ENCODE measurements around the gene PITPNC1. TPM values are rescaled to one million over a fixed set of nuclear protein-coding genes. Genes with fewer than 3 reads are reported as not detected.

The PITPNC1 gene
- total RNA-seq, 1 experiment from 2014 or later = 37.5 TPM

DNA sequence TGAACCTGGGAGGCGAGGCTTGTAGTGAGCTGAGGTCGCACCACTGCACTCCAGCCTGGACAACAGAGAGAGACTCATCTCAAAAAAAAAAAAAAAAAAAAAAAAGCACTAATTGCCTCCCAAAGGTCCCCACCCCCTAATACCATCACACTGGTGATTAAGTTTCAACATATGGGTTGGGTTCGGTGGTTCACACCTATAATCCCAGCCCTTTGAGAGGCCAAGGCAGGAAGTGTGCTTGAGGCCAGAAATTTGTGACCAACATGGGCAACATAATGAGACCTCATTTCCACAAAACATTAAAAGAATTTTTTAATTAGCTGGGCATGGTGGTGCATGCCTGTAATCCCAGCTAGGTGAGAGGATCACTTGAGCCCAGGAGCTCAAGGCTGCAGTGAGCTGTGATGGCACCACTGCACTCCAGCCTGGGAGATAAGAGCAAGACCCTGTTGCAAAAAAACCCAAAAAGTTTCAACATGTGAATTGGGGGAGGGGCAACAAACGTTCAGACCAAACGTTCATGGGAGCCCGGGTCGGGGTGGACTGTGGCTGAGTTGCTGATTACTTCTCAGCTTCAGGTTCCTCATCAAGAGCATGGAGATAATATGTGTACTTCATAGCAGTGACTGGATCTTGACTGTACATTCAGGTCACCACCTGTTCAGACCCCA lies 278.5 kb downstream of the PITPNC1 start:
- no peaks in the 10 kb centered on the region for H3K27me3 Mint-ChIP-seq (ENCODE audit: low read depth)
- no peak overlapping the region for H4K5ac ChIP-seq (ENCODE audit: insufficient read length, low read depth, low read length)
- H3K27ac ChIP-seq (ENCODE audit: insufficient read length, low read depth, low read length) = no peak overlapping the region
- H3K9ac ChIP-seq (ENCODE audit: extremely low read depth, insufficient read length, low read length) = no peak overlapping the region
- H4K91ac ChIP-seq (ENCODE audit: insufficient read length, low read depth, low read length) = no peak overlapping the region
- TF ChIP-seq, protein P1, sequence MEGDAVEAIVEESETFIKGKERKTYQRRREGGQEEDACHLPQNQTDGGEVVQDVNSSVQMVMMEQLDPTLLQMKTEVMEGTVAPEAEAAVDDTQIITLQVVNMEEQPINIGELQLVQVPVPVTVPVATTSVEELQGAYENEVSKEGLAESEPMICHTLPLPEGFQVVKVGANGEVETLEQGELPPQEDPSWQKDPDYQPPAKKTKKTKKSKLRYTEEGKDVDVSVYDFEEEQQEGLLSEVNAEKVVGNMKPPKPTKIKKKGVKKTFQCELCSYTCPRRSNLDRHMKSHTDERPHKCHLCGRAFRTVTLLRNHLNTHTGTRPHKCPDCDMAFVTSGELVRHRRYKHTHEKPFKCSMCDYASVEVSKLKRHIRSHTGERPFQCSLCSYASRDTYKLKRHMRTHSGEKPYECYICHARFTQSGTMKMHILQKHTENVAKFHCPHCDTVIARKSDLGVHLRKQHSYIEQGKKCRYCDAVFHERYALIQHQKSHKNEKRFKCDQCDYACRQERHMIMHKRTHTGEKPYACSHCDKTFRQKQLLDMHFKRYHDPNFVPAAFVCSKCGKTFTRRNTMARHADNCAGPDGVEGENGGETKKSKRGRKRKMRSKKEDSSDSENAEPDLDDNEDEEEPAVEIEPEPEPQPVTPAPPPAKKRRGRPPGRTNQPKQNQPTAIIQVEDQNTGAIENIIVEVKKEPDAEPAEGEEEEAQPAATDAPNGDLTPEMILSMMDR (conservative IDR thresholded peaks at IDR 0.05) = no peak
- no peaks in the 10 kb centered on the region for H3K27me3 ChIP-seq (ENCODE audit: insufficient read depth, low read length)
- H4K8ac ChIP-seq (replicated peaks; ENCODE audit: insufficient read length, low read depth, low read length) = no peak overlapping the region
- H2BK120ac ChIP-seq (ENCODE audit: low read depth, low read length, poor library complexity, severe bottlenecking) = no peak overlapping the region
- H3K4ac ChIP-seq (ENCODE audit: low read depth, low read length) = no peak overlapping the region
- H2AK5ac ChIP-seq (ENCODE audit: insufficient read length, low read length) = no peak overlapping the region
- H2BK12ac ChIP-seq (ENCODE audit: insufficient read length, low read depth, low read length) = no peak overlapping the region
- peaks cover 16 to 26% (median 17%) of the 10 kb centered on the region in 3 experiments for H3K36me3 Mint-ChIP-seq (ENCODE audit: insufficient read depth in 1 of 3, low read depth in 3 of 3)
- H3K14ac ChIP-seq (ENCODE audit: insufficient read depth, low read length) = no peak overlapping the region
- no peak overlapping the region for H2BK15ac ChIP-seq (ENCODE audit: low read depth, low read length)
- H3T11ph ChIP-seq (ENCODE audit: low read length) = no peak overlapping the region
- H3K9me3 Mint-ChIP-seq = peaks cover 3 to 7% of the 10 kb centered on the region in 2 experiments
- no peak overlapping the region for H3K23ac ChIP-seq (ENCODE audit: insufficient read length, low read depth, low read length)
- H3K79me2 ChIP-seq (ENCODE audit: insufficient read depth, low read length) = no peaks in the 10 kb centered on the region
- no CpG with 5 or more reads among the region's 7 CpGs for WGBS (ENCODE audit: extremely low coverage, insufficient read length, low lambda C conversion rate)
- no peaks in the 10 kb centered on the region for H3K9me3 ChIP-seq (ENCODE audit: control insufficient read depth, low read depth, low read length)
- H3K79me1 ChIP-seq (ENCODE audit: insufficient read depth, low read depth, low read length, poor library complexity, severe bottlenecking) = no peaks in the 10 kb centered on the region
- DNase-seq = no peak
- no peaks in the 10 kb centered on the region; the same call in 1 of the 2 replicates for H3K4me1 ChIP-seq (ENCODE audit: insufficient read depth, low read length)
- no peak overlapping the region for H3K27ac Mint-ChIP-seq
- H3K23me2 ChIP-seq (ENCODE audit: insufficient read length, low read depth, low read length, poor library complexity, severe bottlenecking) = no peaks in the 10 kb centered on the region
- H2AFZ ChIP-seq (ENCODE audit: low read length) = no peak overlapping the region
- H3K4me3 Mint-ChIP-seq = no peak overlapping the region
- no peak overlapping the region for H3K56ac ChIP-seq (ENCODE audit: insufficient read length, low read depth, low read length)
- peaks cover 0 to 1% of the 10 kb centered on the region in 2 experiments; a peak in 2 of 4 replicates for H3K4me1 Mint-ChIP-seq
- no peaks in the 10 kb centered on the region for H4K20me1 ChIP-seq (ENCODE audit: control insufficient read depth, insufficient read depth, insufficient read length)
- H2BK5ac ChIP-seq (ENCODE audit: insufficient read length, low read length) = no peak overlapping the region
- H3K4me2 ChIP-seq (ENCODE audit: insufficient read depth, insufficient read length, low read length) = no peak overlapping the region
- no peak overlapping the region for H3K18ac ChIP-seq (ENCODE audit: insufficient read length, low read depth, low read length)
- H2BK20ac ChIP-seq (ENCODE audit: low read depth, low read length, poor library complexity, severe bottlenecking) = no peak overlapping the region

Measured in H9 (cell line).